Measurements from ENCODE around the gene CACNA1C. TPM values are rescaled to one million over a fixed set of nuclear protein-coding genes. Genes with fewer than 3 reads are reported as not detected.

The CACNA1C gene
- total RNA-seq, 2 experiments from 2014 or later, result 0.05 to 0.08 TPM

- Histone ChIP-seq H3K9me3 (ENCODE audit: control insufficient read depth in 1 of 2, insufficient read depth in 1 of 2, low read length in 2 of 2) (no peaks in the 10 kb centered on the region), H3K4me3 (ENCODE audit: low read length) (no peak overlapping the region), H3K27ac (ENCODE audit: low read depth in 1 of 2, low read length in 2 of 2) (no peak overlapping the region), H3K4me1 (ENCODE audit: insufficient read depth, low read length) (no peaks in the 10 kb centered on the region), H3K36me3 (ENCODE audit: insufficient read depth, low read length) (no peaks in the 10 kb centered on the region), H3K27me3 (ENCODE audit: control insufficient read depth in 1 of 2, insufficient read depth in 2 of 2, low read length in 2 of 2) (peaks cover 2 to 10% of the 10 kb centered on the region in 2 experiments)
- Mint-ChIP-seq H3K4me1 (ENCODE audit: low read depth) (no peaks in the 10 kb centered on the region), H3K27ac (no peak overlapping the region), H3K27me3 (peaks cover 20% of the 10 kb centered on the region), H3K9me3 (no peaks in the 10 kb centered on the region), H3K4me3 (no peak overlapping the region), H3K36me3 (ENCODE audit: low read depth) (no peaks in the 10 kb centered on the region)
- POLR2A ChIA-PET, result no interaction called here
- TF ChIP-seq, protein P1, sequence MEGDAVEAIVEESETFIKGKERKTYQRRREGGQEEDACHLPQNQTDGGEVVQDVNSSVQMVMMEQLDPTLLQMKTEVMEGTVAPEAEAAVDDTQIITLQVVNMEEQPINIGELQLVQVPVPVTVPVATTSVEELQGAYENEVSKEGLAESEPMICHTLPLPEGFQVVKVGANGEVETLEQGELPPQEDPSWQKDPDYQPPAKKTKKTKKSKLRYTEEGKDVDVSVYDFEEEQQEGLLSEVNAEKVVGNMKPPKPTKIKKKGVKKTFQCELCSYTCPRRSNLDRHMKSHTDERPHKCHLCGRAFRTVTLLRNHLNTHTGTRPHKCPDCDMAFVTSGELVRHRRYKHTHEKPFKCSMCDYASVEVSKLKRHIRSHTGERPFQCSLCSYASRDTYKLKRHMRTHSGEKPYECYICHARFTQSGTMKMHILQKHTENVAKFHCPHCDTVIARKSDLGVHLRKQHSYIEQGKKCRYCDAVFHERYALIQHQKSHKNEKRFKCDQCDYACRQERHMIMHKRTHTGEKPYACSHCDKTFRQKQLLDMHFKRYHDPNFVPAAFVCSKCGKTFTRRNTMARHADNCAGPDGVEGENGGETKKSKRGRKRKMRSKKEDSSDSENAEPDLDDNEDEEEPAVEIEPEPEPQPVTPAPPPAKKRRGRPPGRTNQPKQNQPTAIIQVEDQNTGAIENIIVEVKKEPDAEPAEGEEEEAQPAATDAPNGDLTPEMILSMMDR (IDR thresholded peaks at IDR 0.05), result no peak
- ATAC-seq (ENCODE audit: poor library complexity) (no peak), DNase-seq (no peak)
- intact Hi-C loops (cut with DNase I, micrococcal nuclease), result no loop called here
- CTCF ChIA-PET, result no interaction called here
These were observed 599.8 kb downstream of the CACNA1C start for GRCh38 chr12:2652401-2653081.

- Mint-ChIP-seq H3K9me3 (no peaks in the 10 kb centered on the region), H3K4me3 (no peak overlapping the region), H3K4me1 (ENCODE audit: low read depth) (no peaks in the 10 kb centered on the region), H3K27me3 (peaks cover 13% of the 10 kb centered on the region), H3K27ac (no peak overlapping the region), H3K36me3 (ENCODE audit: low read depth) (no peaks in the 10 kb centered on the region)
- Histone ChIP-seq H3K27me3 (ENCODE audit: control insufficient read depth in 1 of 2, insufficient read depth in 2 of 2, low read length in 2 of 2) (peaks cover 2 to 10% of the 10 kb centered on the region in 2 experiments), H3K36me3 (ENCODE audit: insufficient read depth, low read length) (no peaks in the 10 kb centered on the region), H3K4me1 (ENCODE audit: insufficient read depth, low read length) (no peaks in the 10 kb centered on the region), H3K9me3 (ENCODE audit: control insufficient read depth in 1 of 2, insufficient read depth in 1 of 2, low read length in 2 of 2) (no peaks in the 10 kb centered on the region), H3K4me3 (ENCODE audit: low read length) (no peak overlapping the region), H3K27ac (ENCODE audit: low read depth in 1 of 2, low read length in 2 of 2) (no peak overlapping the region)
- TF ChIP-seq, protein P1 (IDR thresholded peaks at IDR 0.05), result no peak
- DNase-seq (peak in 1 of 14 experiments; percentile 24), ATAC-seq (ENCODE audit: poor library complexity) (no peak)
- POLR2A ChIA-PET, result no interaction called here
- CTCF ChIA-PET, result no interaction called here
- intact Hi-C loops (cut with DNase I, micrococcal nuclease), result no loop called here
These were observed 600.7 kb downstream of the CACNA1C start for GRCh38 chr12:2653461-2653965.

- intact Hi-C loops (cut with DNase I, micrococcal nuclease), result no loop called here
- Histone ChIP-seq H3K27ac (ENCODE audit: low read depth in 1 of 2, low read length in 2 of 2) (no peak overlapping the region), H3K27me3 (ENCODE audit: control insufficient read depth in 1 of 2, insufficient read depth in 2 of 2, low read length in 2 of 2) (peaks cover 2 to 8% of the 10 kb centered on the region in 2 experiments), H3K4me3 (ENCODE audit: low read length) (no peak overlapping the region), H3K36me3 (ENCODE audit: insufficient read depth, low read length) (no peaks in the 10 kb centered on the region), H3K4me1 (ENCODE audit: insufficient read depth, low read length) (no peaks in the 10 kb centered on the region), H3K9me3 (ENCODE audit: control insufficient read depth in 1 of 2, insufficient read depth in 1 of 2, low read length in 2 of 2) (no peaks in the 10 kb centered on the region)
- Mint-ChIP-seq H3K27ac (no peak overlapping the region), H3K36me3 (ENCODE audit: low read depth) (no peaks in the 10 kb centered on the region), H3K27me3 (peaks cover 9% of the 10 kb centered on the region), H3K9me3 (no peaks in the 10 kb centered on the region), H3K4me3 (no peak overlapping the region), H3K4me1 (ENCODE audit: low read depth) (no peaks in the 10 kb centered on the region)
- DNase-seq (peak in 1 of 14 experiments; percentile 23), ATAC-seq (ENCODE audit: poor library complexity) (no peak)
- POLR2A ChIA-PET, result no interaction called here
- CTCF ChIA-PET, result no interaction called here
- TF ChIP-seq, protein P1 (IDR thresholded peaks at IDR 0.05), result no peak
These were observed 601.5 kb downstream of the CACNA1C start for GRCh38 chr12:2654311-2654710.

Measured in CD4-positive, alpha-beta T cell (primary cell).